Measurements from ENCODE around the gene PARP8. TPM values are rescaled to one million over a fixed set of nuclear protein-coding genes. Genes with fewer than 3 reads are reported as not detected.

Gene PARP8
- total RNA-seq, 1 donor from 2014 or later: 23.3 TPM

DNA sequence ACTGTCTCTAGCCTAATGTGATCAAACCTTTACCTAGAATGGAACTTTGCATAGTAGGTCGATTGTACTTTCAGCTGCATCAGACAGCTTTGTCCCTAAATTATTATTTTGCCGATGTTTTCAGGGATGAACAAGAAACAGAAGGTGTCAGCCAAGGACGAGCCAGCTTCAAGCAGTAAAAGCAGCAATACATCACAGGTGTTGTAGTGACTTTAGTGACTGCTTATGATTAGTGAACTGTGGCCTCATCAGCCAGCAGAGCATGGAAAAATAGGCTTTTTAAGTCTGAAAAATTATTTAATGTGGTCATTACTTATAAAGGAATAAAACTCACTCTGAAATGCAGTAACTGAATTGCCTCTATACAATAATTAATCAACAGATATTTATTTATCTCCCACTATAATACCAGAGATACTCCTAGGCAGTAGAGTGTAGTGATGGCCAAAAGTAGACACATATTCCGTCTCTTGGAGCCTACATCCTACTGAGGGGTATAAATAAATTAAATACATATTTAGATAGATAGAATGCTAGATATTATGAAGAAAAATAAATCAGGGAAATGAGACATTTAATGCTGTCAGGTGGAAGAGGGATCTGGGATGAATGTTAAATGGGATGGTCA, 166.3 kb downstream of the PARP8 start:
- Mint-ChIP-seq H3K27me3 (ENCODE audit: low read depth) (no peaks in the 10 kb centered on the region), H3K36me3 (ENCODE audit: low read depth) (peaks cover 20% of the 10 kb centered on the region), H3K9me3 (ENCODE audit: low read depth) (no peaks in the 10 kb centered on the region), H3K4me1 (ENCODE audit: low read depth) (no peaks in the 10 kb centered on the region), H3K4me3 (ENCODE audit: unreplicated experiment) (no peak overlapping the region), H3K27ac (ENCODE audit: unreplicated experiment) (no peak overlapping the region)
- TF ChIP-seq, protein P1, sequence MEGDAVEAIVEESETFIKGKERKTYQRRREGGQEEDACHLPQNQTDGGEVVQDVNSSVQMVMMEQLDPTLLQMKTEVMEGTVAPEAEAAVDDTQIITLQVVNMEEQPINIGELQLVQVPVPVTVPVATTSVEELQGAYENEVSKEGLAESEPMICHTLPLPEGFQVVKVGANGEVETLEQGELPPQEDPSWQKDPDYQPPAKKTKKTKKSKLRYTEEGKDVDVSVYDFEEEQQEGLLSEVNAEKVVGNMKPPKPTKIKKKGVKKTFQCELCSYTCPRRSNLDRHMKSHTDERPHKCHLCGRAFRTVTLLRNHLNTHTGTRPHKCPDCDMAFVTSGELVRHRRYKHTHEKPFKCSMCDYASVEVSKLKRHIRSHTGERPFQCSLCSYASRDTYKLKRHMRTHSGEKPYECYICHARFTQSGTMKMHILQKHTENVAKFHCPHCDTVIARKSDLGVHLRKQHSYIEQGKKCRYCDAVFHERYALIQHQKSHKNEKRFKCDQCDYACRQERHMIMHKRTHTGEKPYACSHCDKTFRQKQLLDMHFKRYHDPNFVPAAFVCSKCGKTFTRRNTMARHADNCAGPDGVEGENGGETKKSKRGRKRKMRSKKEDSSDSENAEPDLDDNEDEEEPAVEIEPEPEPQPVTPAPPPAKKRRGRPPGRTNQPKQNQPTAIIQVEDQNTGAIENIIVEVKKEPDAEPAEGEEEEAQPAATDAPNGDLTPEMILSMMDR (IDR thresholded peaks at IDR 0.05): no peak
- no peak for DNase-seq (ENCODE audit: low spot score)

DNA sequence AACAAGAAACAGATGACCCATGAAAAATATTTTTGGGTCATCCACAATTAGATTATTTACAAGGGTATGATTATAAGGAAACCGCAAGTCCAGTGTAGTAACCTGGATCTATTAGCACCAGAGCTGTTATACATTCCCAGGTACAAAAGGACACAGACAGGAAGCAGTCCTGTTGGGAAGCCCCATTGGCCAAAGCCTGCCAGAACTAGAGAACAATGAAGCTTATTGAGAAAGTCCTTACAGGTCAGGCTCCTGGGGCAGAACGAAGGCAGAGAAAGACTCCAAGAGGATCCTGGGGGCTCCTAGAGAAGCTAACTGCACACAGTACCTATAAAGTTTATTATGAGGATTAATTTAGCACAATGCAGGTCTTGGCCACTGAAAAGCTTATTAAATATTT, 169.9 kb downstream of the PARP8 start:
- TF ChIP-seq, protein P1 (IDR thresholded peaks at IDR 0.05): no peak
- no peaks in the 10 kb centered on the region for H3K4me1 Mint-ChIP-seq (ENCODE audit: low read depth)
- H3K9me3 Mint-ChIP-seq (ENCODE audit: low read depth): no peaks in the 10 kb centered on the region
- DNase-seq (ENCODE audit: low spot score): no peak
- no peak overlapping the region for H3K4me3 Mint-ChIP-seq (ENCODE audit: unreplicated experiment)
- H3K27ac Mint-ChIP-seq (ENCODE audit: unreplicated experiment): no peak overlapping the region
- peaks cover 8% of the 10 kb centered on the region for H3K36me3 Mint-ChIP-seq (ENCODE audit: low read depth)
- no peaks in the 10 kb centered on the region for H3K27me3 Mint-ChIP-seq (ENCODE audit: low read depth)

DNA sequence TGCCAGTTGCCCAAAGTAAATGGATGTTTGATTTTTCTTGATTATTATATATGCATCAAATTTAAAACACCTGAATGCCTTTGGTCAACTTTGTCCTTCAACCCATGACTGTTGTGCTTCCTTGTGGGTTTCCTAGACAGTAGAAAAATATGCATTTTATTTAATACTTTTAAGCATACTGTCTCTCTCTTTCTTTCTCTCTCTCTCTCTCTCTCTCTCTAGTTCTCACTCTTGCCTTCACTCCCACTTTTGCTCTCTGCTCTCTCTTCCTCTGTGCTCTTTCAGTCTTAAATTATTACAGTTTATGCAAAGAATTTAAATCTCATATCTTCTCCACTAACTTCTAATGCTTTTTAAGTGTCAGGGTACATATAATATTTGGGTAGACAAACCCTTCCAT, 173.0 kb downstream of the PARP8 start:
- no peak overlapping the region for H3K4me3 Mint-ChIP-seq (ENCODE audit: unreplicated experiment)
- no peak for DNase-seq (ENCODE audit: low spot score)
- no peaks in the 10 kb centered on the region for H3K4me1 Mint-ChIP-seq (ENCODE audit: low read depth)

DNA sequence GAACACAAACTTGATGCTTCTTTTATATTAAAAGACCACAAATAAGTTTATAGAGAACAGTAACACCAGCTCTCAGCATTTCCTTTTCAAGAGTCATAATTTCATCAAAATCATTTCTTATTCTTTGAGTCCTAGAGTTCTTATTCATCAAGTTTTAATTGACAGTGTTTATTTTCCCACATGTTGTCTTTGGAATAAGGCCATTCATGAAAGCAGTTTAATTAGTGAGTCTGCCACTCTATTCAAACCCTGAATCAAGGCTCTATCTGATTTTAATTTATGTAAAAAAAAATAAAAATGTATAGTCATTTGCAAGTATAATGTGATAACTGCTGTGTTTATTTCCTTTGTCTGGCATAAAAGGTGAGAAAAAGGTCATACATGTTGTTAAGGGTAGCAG, 176.7 kb downstream of the PARP8 start:
- no peak for DNase-seq (ENCODE audit: low spot score)
- Mint-ChIP-seq H3K9me3 (ENCODE audit: low read depth) (no peaks in the 10 kb centered on the region), H3K4me3 (ENCODE audit: unreplicated experiment) (no peak overlapping the region), H3K36me3 (ENCODE audit: low read depth) (peaks cover 2% of the 10 kb centered on the region), H3K4me1 (ENCODE audit: low read depth) (no peaks in the 10 kb centered on the region), H3K27ac (ENCODE audit: unreplicated experiment) (no peak overlapping the region), H3K27me3 (ENCODE audit: low read depth) (no peaks in the 10 kb centered on the region)
- TF ChIP-seq, protein P1 (IDR thresholded peaks at IDR 0.05): no peak

More for the DNA sequence above, 173.0 kb downstream of the PARP8 start:
- Mint-ChIP-seq H3K27ac (ENCODE audit: unreplicated experiment) (no peak overlapping the region), H3K27me3 (ENCODE audit: low read depth) (no peaks in the 10 kb centered on the region), H3K36me3 (ENCODE audit: low read depth) (peaks cover 5% of the 10 kb centered on the region), H3K9me3 (ENCODE audit: low read depth) (no peaks in the 10 kb centered on the region)
- TF ChIP-seq, protein P1 (IDR thresholded peaks at IDR 0.05): no peak

DNA sequence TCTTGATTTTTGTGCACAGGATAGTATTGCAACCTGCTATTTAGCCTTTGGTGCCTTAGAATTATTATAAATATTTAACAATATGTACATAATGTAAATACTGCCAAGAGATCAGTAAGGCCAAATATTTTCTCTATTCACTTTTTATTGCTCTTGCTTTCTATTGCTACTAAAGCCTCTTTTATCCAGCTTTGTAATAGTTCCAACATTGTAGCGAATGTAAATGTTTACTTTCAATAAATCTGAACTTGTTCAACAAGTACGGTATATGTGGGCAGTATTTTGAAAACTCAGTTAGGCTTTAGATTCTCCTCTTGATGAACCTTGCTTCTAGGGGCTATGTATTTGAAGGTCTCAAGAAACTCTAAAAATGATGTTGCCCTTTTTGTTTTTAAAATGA, 179.8 kb downstream of the PARP8 start:
- Mint-ChIP-seq H3K4me3 (ENCODE audit: unreplicated experiment) (no peak overlapping the region), H3K9me3 (ENCODE audit: low read depth) (no peaks in the 10 kb centered on the region), H3K4me1 (ENCODE audit: low read depth) (no peaks in the 10 kb centered on the region), H3K27me3 (ENCODE audit: low read depth) (no peaks in the 10 kb centered on the region), H3K36me3 (ENCODE audit: low read depth) (peaks cover 2% of the 10 kb centered on the region), H3K27ac (ENCODE audit: unreplicated experiment) (no peak overlapping the region)
- TF ChIP-seq, protein P1 (IDR thresholded peaks at IDR 0.05): no peak
- no peak for DNase-seq (ENCODE audit: low spot score)

Data from chondrocyte (in vitro differentiated cells).